Osteocyte (in vitro differentiated cells): ENCODE data around the gene MGLL. TPM values are rescaled to one million over a fixed set of nuclear protein-coding genes. Genes with fewer than 3 reads are reported as not detected.

Source experiments
- DNase-seq: peaks from one replicate; pipeline ENCODE4 v3.0.0; 2021; ENCODE audit warnings: mixed read lengths; ENCODE audit not compliant: unreplicated experiment; ENCODE audit errors: extremely low spot score
- H3K27ac Mint-ChIP-seq: one replicate; pipeline ENCODE4 v1.8.0; 2021; ENCODE audit warnings: mild to moderate bottlenecking, mixed read lengths; ENCODE audit not compliant: unreplicated experiment
- H3K27me3 Mint-ChIP-seq: one replicate; pipeline ENCODE4 v1.8.0; 2021; ENCODE audit warnings: mixed read lengths; ENCODE audit not compliant: unreplicated experiment
- H3K36me3 Mint-ChIP-seq: one replicate; pipeline ENCODE4 v1.8.0; 2021; ENCODE audit warnings: mixed read lengths; ENCODE audit not compliant: unreplicated experiment
- H3K4me1 Mint-ChIP-seq: one replicate; pipeline ENCODE4 v1.8.0; 2021; ENCODE audit warnings: mixed read lengths; ENCODE audit not compliant: unreplicated experiment
- H3K4me3 Mint-ChIP-seq: one replicate; pipeline ENCODE4 v1.8.0; 2021; ENCODE audit warnings: mild to moderate bottlenecking, moderate library complexity, mixed read lengths; ENCODE audit not compliant: unreplicated experiment
- H3K9me3 Mint-ChIP-seq: one replicate; pipeline ENCODE4 v1.8.0; 2021; ENCODE audit warnings: mixed read lengths; ENCODE audit not compliant: unreplicated experiment
- CTCF ChIP-seq: fragments of 200-600 bp; sonication (generic); IDR thresholded peaks from 2 replicates; pipeline ENCODE4 v1.5.0; 2021; ENCODE audit warnings: antibody characterized with exemption, mild to moderate bottlenecking, moderate library complexity
- total RNA-seq: library from RNA; stranded (reverse); gene quantifications from 2 replicates; pipeline ENCODE4 v1.2.1, GENCODE V29; 2021

Gene MGLL
- total RNA-seq, 1 donor from 2014 or later, result 112 TPM

- Mint-ChIP-seq H3K4me1 (no peaks in the 10 kb centered on the region), H3K36me3 (no peaks in the 10 kb centered on the region), H3K9me3 (no peaks in the 10 kb centered on the region), H3K4me3 (no peak overlapping the region), H3K27me3 (no peaks in the 10 kb centered on the region), H3K27ac (no peak overlapping the region)
- no peak for DNase-seq
- TF ChIP-seq CTCF, result no peak
Measured at GRCh38 chr3:127646501-127647046, 175.7 kb downstream of the MGLL start.

- no peaks in the 10 kb centered on the region for H3K27me3 Mint-ChIP-seq
- H3K4me3 Mint-ChIP-seq, result no peak overlapping the region
- H3K36me3 Mint-ChIP-seq, result no peaks in the 10 kb centered on the region
- no peaks in the 10 kb centered on the region for H3K4me1 Mint-ChIP-seq
- H3K9me3 Mint-ChIP-seq, result no peaks in the 10 kb centered on the region
- no peak for TF ChIP-seq CTCF
- H3K27ac Mint-ChIP-seq, result no peak overlapping the region
- DNase-seq, result no peak
Measured at GRCh38 chr3:127645371-127646015, 176.8 kb downstream of the MGLL start.

- no peak for TF ChIP-seq CTCF
- Mint-ChIP-seq H3K27ac (no peak overlapping the region), H3K4me1 (no peaks in the 10 kb centered on the region), H3K27me3 (no peaks in the 10 kb centered on the region), H3K4me3 (no peak overlapping the region), H3K9me3 (no peaks in the 10 kb centered on the region), H3K36me3 (no peaks in the 10 kb centered on the region)
- no peak for DNase-seq
Measured at GRCh38 chr3:127644641-127645370, 177.5 kb downstream of the MGLL start.

GRCh38 chr3:127640042-127640355, 182.3 kb downstream of the MGLL start:
- TF ChIP-seq CTCF, result no peak
- no peaks in the 10 kb centered on the region for H3K4me1 Mint-ChIP-seq
- no peak for DNase-seq
- H3K27ac Mint-ChIP-seq, result no peak overlapping the region
- no peak overlapping the region for H3K4me3 Mint-ChIP-seq
- no peaks in the 10 kb centered on the region for H3K36me3 Mint-ChIP-seq
- peaks cover 3% of the 10 kb centered on the region for H3K27me3 Mint-ChIP-seq
- no peaks in the 10 kb centered on the region for H3K9me3 Mint-ChIP-seq
